CD14-positive monocyte (primary cell): ENCODE data around the gene METAP1D. TPM values are rescaled to one million over a fixed set of nuclear protein-coding genes. Genes with fewer than 3 reads are reported as not detected.

Experiments used
- DNase-seq, 3 donors: peaks; one replicate each; pipeline ENCODE4 v3.0.0-alpha.2; 2011 to 2022
- H2AFZ ChIP-seq: 2 replicates; pipeline ENCODE4 v1.6.0; 2012; ENCODE audit warnings: mild to moderate bottlenecking, low read depth, low read length, inconsistent platforms; ENCODE audit not compliant: insufficient read depth, poor library complexity, severe bottlenecking
- H3K27ac ChIP-seq, 2 donors: 1 replicate in 1 of 2; 2 replicates in 1 of 2; pipeline ENCODE4 v1.5.1; 2012 to 2013; ENCODE audit warnings: low read length in 2 of 2, control low read depth in 1 of 2, inconsistent platforms in 1 of 2, low read depth in 1 of 2, mild to moderate bottlenecking in 1 of 2
- H3K27me3 ChIP-seq, 2 donors: one replicate each; pipeline versions ENCODE4 v1.6.0 to v1.6.1; 2011 to 2013; ENCODE audit warnings: low read length in 2 of 2; ENCODE audit not compliant: control insufficient read depth in 2 of 2, insufficient read depth in 2 of 2
- H3K36me3 ChIP-seq, 2 donors: replicated peaks in 1 of 2; 1 replicate in 1 of 2; 2 replicates in 1 of 2; pipeline versions ENCODE4 v1.5.1 to v1.6.1; 2012 to 2013; ENCODE audit warnings: low read length in 2 of 2, control low read depth in 1 of 2, inconsistent platforms in 1 of 2, mild to moderate bottlenecking in 1 of 2; ENCODE audit not compliant: insufficient read depth in 2 of 2, control insufficient read depth in 1 of 2
- H3K4me1 ChIP-seq, 2 donors: 1 replicate in 1 of 2; 2 replicates in 1 of 2; pipeline versions ENCODE4 v1.5.1 to v1.6.1; 2012 to 2013; ENCODE audit warnings: low read length in 2 of 2, control low read depth in 1 of 2, inconsistent platforms in 1 of 2, mild to moderate bottlenecking in 1 of 2, moderate library complexity in 1 of 2; ENCODE audit not compliant: insufficient read depth in 2 of 2, control insufficient read depth in 1 of 2
- H3K4me2 ChIP-seq: replicated peaks from 2 replicates; pipeline ENCODE3; 2012; ENCODE audit warnings: low read length, moderate library complexity, mild to moderate bottlenecking; ENCODE audit not compliant: poor library complexity, severe bottlenecking; ENCODE audit errors: extremely low read depth
- H3K4me3 ChIP-seq, 3 experiments: fragments of 200-600 bp in 1 of 3; sonication (generic) in 1 of 3; replicated peaks in 1 of 3; 1 replicate in 2 of 3; 2 replicates in 1 of 3; pipeline ENCODE4 v1.5.1; 2011 to 2013; ENCODE audit warnings: low read length in 3 of 3, mild to moderate bottlenecking in 3 of 3, control low read depth in 2 of 3, low read depth in 2 of 3, inconsistent platforms in 1 of 3, moderate library complexity in 1 of 3
- H3K79me2 ChIP-seq: 2 replicates; pipeline ENCODE4 v1.6.0; 2012; ENCODE audit warnings: mild to moderate bottlenecking, control low read depth, inconsistent platforms, low read length, moderate library complexity; ENCODE audit not compliant: insufficient read depth
- H3K9ac ChIP-seq: 2 replicates; pipeline ENCODE4 v1.6.0; 2017; ENCODE audit warnings: low read length, mild to moderate bottlenecking; ENCODE audit not compliant: insufficient read depth, poor library complexity, severe bottlenecking
- H3K9me3 ChIP-seq, 2 donors: replicated peaks in 1 of 2; 1 replicate in 1 of 2; 2 replicates in 1 of 2; pipeline versions ENCODE4 v1.5.1 to v1.6.1; 2012 to 2013; ENCODE audit warnings: low read length in 2 of 2, control low read depth in 1 of 2; ENCODE audit not compliant: control insufficient read depth in 1 of 2, insufficient read depth in 1 of 2
- H4K20me1 ChIP-seq: 2 replicates; pipeline ENCODE4 v1.6.0; 2012; ENCODE audit warnings: mild to moderate bottlenecking, low read length, control low read depth, moderate library complexity; ENCODE audit not compliant: insufficient read depth
- H3K27ac Mint-ChIP-seq, 7 donors: one replicate each; pipeline ENCODE4 v1.8.0; 2020; ENCODE audit warnings: mild to moderate bottlenecking in 7 of 7, mixed read lengths in 7 of 7, moderate library complexity in 6 of 7, inconsistent platforms in 2 of 7
- H3K27me3 Mint-ChIP-seq, 3 donors: one replicate each; pipeline ENCODE4 v1.8.0; 2021 to 2022; ENCODE audit warnings: low read depth in 3 of 3, mild to moderate bottlenecking in 3 of 3, mixed read lengths in 3 of 3, moderate library complexity in 3 of 3, inconsistent platforms in 1 of 3
- H3K36me3 Mint-ChIP-seq, 2 donors: one replicate each; pipeline ENCODE4 v1.8.0; 2020; ENCODE audit warnings: mixed read lengths in 2 of 2, inconsistent platforms in 1 of 2, mild to moderate bottlenecking in 1 of 2
- H3K4me1 Mint-ChIP-seq: one replicate; pipeline ENCODE4 v1.8.0; 2020; ENCODE audit warnings: mild to moderate bottlenecking, mixed read lengths
- H3K4me3 Mint-ChIP-seq, 2 donors: one replicate each; pipeline ENCODE4 v1.8.0; 2020; ENCODE audit warnings: mild to moderate bottlenecking in 2 of 2, mixed read lengths in 2 of 2, moderate library complexity in 1 of 2
- H3K9me3 Mint-ChIP-seq, 7 donors: one replicate each; pipeline ENCODE4 v1.8.0; 2020 to 2022; ENCODE audit warnings: mixed read lengths in 7 of 7, mild to moderate bottlenecking in 6 of 7, moderate library complexity in 6 of 7, inconsistent platforms in 2 of 7
- WGBS: methylation state at CpG from one replicate; pipeline ENCODE4 v1.1.5; 2013; ENCODE audit warnings: missing lambda C conversion rate; ENCODE audit not compliant: insufficient coverage; 5-methylcytosine and 5-hydroxymethylcytosine counted together
- intact Hi-C, 2 donors: fragments of 100-400 bp; cut with micrococcal nuclease; formaldehyde crosslinking; loops; one replicate each; pipeline versions ENCODE4 v1.15.0 to v1.15.1; 2023
- polyA plus RNA-seq, 3 donors: library from polyadenylated mRNA; depleted of rRNA in 1 of 3; unstranded in 2 of 3; stranded (reverse) in 1 of 3; fragments of 300-500 nt in 2 of 3; fragments of >200 nt in 1 of 3; fragmentation: Illumina TruSeq in 2 of 3; gene quantifications; 1 replicate in 2 of 3; 2 replicates in 1 of 3; pipeline ENCODE4 v1.2.3, GENCODE V29; 2012 to 2021
- TF ChIP-seq, protein P1 (sequence below): fragments of 200-600 bp; IDR thresholded peaks from one replicate; pipeline ENCODE4 v1.8.0; 2022; ENCODE audit warnings: antibody characterized with exemption, mild to moderate bottlenecking

Gene METAP1D
- polyA plus RNA-seq, 3 donors: 0.37 to 1.7 (median 0.41) TPM

DNA sequence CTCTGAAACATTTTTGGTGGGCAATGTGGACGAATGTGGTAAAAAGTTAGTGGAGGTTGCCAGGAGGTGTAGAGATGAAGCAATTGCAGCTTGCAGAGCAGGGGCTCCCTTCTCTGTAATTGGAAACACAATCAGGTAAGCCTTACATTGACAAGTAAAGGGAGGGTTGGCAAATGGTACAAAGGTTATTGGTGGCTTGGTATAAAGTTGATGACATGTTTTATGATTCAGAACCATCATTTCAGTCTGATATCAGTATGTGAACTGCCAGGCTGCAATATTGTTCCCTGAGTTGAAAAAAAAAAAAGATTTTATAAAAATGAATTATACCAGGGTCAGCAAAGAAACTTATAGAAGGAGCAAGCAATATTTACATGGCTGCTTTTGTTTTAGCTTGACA lies 71.2 kb downstream of the METAP1D start:
- TF ChIP-seq, protein P1, sequence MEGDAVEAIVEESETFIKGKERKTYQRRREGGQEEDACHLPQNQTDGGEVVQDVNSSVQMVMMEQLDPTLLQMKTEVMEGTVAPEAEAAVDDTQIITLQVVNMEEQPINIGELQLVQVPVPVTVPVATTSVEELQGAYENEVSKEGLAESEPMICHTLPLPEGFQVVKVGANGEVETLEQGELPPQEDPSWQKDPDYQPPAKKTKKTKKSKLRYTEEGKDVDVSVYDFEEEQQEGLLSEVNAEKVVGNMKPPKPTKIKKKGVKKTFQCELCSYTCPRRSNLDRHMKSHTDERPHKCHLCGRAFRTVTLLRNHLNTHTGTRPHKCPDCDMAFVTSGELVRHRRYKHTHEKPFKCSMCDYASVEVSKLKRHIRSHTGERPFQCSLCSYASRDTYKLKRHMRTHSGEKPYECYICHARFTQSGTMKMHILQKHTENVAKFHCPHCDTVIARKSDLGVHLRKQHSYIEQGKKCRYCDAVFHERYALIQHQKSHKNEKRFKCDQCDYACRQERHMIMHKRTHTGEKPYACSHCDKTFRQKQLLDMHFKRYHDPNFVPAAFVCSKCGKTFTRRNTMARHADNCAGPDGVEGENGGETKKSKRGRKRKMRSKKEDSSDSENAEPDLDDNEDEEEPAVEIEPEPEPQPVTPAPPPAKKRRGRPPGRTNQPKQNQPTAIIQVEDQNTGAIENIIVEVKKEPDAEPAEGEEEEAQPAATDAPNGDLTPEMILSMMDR: no peak
- no peak overlapping the region for H2AFZ ChIP-seq
- H3K79me2 ChIP-seq: no peaks in the 10 kb centered on the region
- H3K4me3 Mint-ChIP-seq: no peak overlapping the region
- no peaks in the 10 kb centered on the region for H3K4me1 ChIP-seq
- peaks cover 0 to 2% (median 0%) of the 10 kb centered on the region in 7 donors for H3K9me3 Mint-ChIP-seq
- H3K4me3 ChIP-seq: no peak overlapping the region
- H3K9me3 ChIP-seq: no peaks in the 10 kb centered on the region
- no CpG with 5 or more reads among the region's 1 CpG for WGBS
- H3K4me1 Mint-ChIP-seq: no peaks in the 10 kb centered on the region
- peaks cover 3 to 11% (median 4%) of the 10 kb centered on the region in 3 donors for H3K27me3 Mint-ChIP-seq
- no peaks in the 10 kb centered on the region for H3K36me3 ChIP-seq
- H3K36me3 Mint-ChIP-seq: peaks cover 0 to 7% of the 10 kb centered on the region in 2 donors
- no peak overlapping the region for H3K27ac ChIP-seq
- peaks cover 0 to 5% of the 10 kb centered on the region in 2 donors for H3K27me3 ChIP-seq
- H3K27ac Mint-ChIP-seq: no peak overlapping the region
- no peak overlapping the region for H3K9ac ChIP-seq
- intact Hi-C loops: no loop called here
- no peak overlapping the region for H3K4me2 ChIP-seq
- DNase-seq: no peak
- no peaks in the 10 kb centered on the region for H4K20me1 ChIP-seq

DNA sequence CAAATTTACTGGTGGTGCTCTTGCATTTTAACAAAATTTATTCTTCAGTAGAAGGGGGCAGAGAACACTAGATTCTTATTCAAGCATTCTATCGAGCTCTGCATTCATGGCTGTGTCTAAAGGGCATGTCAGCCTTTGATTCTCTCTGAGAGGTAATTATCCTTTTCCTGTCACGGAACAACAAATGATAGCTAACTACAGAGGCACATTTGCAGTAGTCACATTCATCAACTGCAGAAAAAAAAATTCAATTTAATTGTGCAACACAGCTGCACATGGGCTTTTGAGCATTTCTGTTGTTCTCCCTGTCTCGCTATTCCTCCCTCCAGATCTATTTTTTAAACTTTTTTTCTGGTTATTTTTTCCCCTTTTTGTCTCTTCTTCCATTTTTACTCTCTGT lies 72.5 kb downstream of the METAP1D start:
- H3K27me3 Mint-ChIP-seq: peaks cover 4 to 18% (median 7%) of the 10 kb centered on the region in 3 donors
- H3K9me3 ChIP-seq: no peaks in the 10 kb centered on the region
- TF ChIP-seq, protein P1: no peak
- no peaks in the 10 kb centered on the region for H3K4me1 ChIP-seq
- H2AFZ ChIP-seq: no peak overlapping the region
- peaks cover 0 to 2% (median 0%) of the 10 kb centered on the region in 7 donors for H3K9me3 Mint-ChIP-seq
- intact Hi-C loops: no loop called here
- no peak for DNase-seq
- 100% methylated on average over 2 of the region's 3 CpGs for WGBS
- no peak overlapping the region for H3K4me3 ChIP-seq
- no peaks in the 10 kb centered on the region for H4K20me1 ChIP-seq
- H3K9ac ChIP-seq: no peak overlapping the region
- no peak overlapping the region for H3K27ac ChIP-seq
- no peak overlapping the region for H3K4me2 ChIP-seq
- H3K36me3 ChIP-seq: no peaks in the 10 kb centered on the region
- H3K4me3 Mint-ChIP-seq: no peak overlapping the region
- peaks cover 1 to 12% of the 10 kb centered on the region in 2 donors for H3K27me3 ChIP-seq
- no peaks in the 10 kb centered on the region for H3K79me2 ChIP-seq
- no peak overlapping the region for H3K27ac Mint-ChIP-seq
- peaks cover 0 to 1% of the 10 kb centered on the region in 2 donors for H3K36me3 Mint-ChIP-seq
- no peaks in the 10 kb centered on the region for H3K4me1 Mint-ChIP-seq
